ENCODE measurements around the gene HEG1. TPM values are rescaled to one million over a fixed set of nuclear protein-coding genes. Genes with fewer than 3 reads are reported as not detected.

The HEG1 gene
- total RNA-seq, 1 experiment from 2014 or later = 14.6 TPM

GRCh38 chr3:124998247-124998630 is 57.6 kb downstream of the HEG1 start:
- POLR2A ChIA-PET = interaction anchor here (0.6 kb wide), 1 partner anchor 8 kb away, joined by 4 read pairs; no protein-coding TSS in a partner anchor
- no peak for ATAC-seq
- no peak for DNase-seq (ENCODE audit: low spot score)
- no peak overlapping the region for H3K4me3 Mint-ChIP-seq
- TF ChIP-seq NFATC4 (CRISPR knock-in tag; IDR thresholded peaks at IDR 0.05) (no peak), ZNF416 (CRISPR knock-in tag; IDR thresholded peaks at IDR 0.05) (no peak), GTF2I (CRISPR knock-in tag; conservative IDR thresholded peaks at IDR 0.05) (no peak), ATF6 (CRISPR knock-in tag; IDR thresholded peaks at IDR 0.05) (no peak), NFYB (CRISPR knock-in tag; conservative IDR thresholded peaks at IDR 0.05; ENCODE audit: low read depth) (no peak), EMX1 (CRISPR knock-in tag; IDR thresholded peaks at IDR 0.05) (no peak), CTCF (IDR thresholded peaks at IDR 0.05) (no peak), GABPB1 (CRISPR knock-in tag; IDR thresholded peaks at IDR 0.05) (no peak), SOX15 (CRISPR knock-in tag; IDR thresholded peaks at IDR 0.05) (no peak), ZNF281 (CRISPR knock-in tag; IDR thresholded peaks at IDR 0.05) (no peak), ZNF423 (CRISPR knock-in tag; IDR thresholded peaks at IDR 0.05) (no peak), NR1H2 (CRISPR knock-in tag; IDR thresholded peaks at IDR 0.05) (no peak), KAT7 (CRISPR knock-in tag; IDR thresholded peaks at IDR 0.05; ENCODE audit: borderline replicate concordance) (no peak), ELF4 (CRISPR knock-in tag; IDR thresholded peaks at IDR 0.05; ENCODE audit: low read depth) (no peak), PRRX2 (CRISPR knock-in tag; IDR thresholded peaks at IDR 0.05) (no peak)
- TF ChIP-seq, protein P1, sequence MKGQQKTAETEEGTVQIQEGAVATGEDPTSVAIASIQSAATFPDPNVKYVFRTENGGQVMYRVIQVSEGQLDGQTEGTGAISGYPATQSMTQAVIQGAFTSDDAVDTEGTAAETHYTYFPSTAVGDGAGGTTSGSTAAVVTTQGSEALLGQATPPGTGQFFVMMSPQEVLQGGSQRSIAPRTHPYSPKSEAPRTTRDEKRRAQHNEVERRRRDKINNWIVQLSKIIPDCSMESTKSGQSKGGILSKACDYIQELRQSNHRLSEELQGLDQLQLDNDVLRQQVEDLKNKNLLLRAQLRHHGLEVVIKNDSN (CRISPR knock-in tag; IDR thresholded peaks at IDR 0.05) = no peak
- TF ChIP-seq, protein P2, sequence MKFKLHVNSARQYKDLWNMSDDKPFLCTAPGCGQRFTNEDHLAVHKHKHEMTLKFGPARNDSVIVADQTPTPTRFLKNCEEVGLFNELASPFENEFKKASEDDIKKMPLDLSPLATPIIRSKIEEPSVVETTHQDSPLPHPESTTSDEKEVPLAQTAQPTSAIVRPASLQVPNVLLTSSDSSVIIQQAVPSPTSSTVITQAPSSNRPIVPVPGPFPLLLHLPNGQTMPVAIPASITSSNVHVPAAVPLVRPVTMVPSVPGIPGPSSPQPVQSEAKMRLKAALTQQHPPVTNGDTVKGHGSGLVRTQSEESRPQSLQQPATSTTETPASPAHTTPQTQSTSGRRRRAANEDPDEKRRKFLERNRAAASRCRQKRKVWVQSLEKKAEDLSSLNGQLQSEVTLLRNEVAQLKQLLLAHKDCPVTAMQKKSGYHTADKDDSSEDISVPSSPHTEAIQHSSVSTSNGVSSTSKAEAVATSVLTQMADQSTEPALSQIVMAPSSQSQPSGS (CRISPR knock-in tag; IDR thresholded peaks at IDR 0.05; ENCODE audit: borderline replicate concordance, low read depth) = no peak
- TF ChIP-seq, protein P3, sequence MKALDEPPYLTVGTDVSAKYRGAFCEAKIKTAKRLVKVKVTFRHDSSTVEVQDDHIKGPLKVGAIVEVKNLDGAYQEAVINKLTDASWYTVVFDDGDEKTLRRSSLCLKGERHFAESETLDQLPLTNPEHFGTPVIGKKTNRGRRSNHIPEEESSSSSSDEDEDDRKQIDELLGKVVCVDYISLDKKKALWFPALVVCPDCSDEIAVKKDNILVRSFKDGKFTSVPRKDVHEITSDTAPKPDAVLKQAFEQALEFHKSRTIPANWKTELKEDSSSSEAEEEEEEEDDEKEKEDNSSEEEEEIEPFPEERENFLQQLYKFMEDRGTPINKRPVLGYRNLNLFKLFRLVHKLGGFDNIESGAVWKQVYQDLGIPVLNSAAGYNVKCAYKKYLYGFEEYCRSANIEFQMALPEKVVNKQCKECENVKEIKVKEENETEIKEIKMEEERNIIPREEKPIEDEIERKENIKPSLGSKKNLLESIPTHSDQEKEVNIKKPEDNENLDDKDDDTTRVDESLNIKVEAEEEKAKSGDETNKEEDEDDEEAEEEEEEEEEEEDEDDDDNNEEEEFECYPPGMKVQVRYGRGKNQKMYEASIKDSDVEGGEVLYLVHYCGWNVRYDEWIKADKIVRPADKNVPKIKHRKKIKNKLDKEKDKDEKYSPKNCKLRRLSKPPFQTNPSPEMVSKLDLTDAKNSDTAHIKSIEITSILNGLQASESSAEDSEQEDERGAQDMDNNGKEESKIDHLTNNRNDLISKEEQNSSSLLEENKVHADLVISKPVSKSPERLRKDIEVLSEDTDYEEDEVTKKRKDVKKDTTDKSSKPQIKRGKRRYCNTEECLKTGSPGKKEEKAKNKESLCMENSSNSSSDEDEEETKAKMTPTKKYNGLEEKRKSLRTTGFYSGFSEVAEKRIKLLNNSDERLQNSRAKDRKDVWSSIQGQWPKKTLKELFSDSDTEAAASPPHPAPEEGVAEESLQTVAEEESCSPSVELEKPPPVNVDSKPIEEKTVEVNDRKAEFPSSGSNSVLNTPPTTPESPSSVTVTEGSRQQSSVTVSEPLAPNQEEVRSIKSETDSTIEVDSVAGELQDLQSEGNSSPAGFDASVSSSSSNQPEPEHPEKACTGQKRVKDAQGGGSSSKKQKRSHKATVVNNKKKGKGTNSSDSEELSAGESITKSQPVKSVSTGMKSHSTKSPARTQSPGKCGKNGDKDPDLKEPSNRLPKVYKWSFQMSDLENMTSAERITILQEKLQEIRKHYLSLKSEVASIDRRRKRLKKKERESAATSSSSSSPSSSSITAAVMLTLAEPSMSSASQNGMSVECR (CRISPR knock-in tag; IDR thresholded peaks at IDR 0.05; ENCODE audit: borderline replicate concordance) = no peak
- CTCF ChIA-PET = no interaction called here
- H3K36me3 Mint-ChIP-seq = peaks cover 14% of the 10 kb centered on the region
- no peaks in the 10 kb centered on the region for H3K9me3 Mint-ChIP-seq
- H3K27me3 Mint-ChIP-seq (ENCODE audit: low read depth) = no peaks in the 10 kb centered on the region
- H3K4me1 Mint-ChIP-seq = peaks cover 19% of the 10 kb centered on the region
- no peak overlapping the region for H3K27ac Mint-ChIP-seq
